ENCODE measurements around the gene PEX12. TPM values are rescaled to one million over a fixed set of nuclear protein-coding genes. Genes with fewer than 3 reads are reported as not detected.

PEX12 gene
- total and polyA plus RNA-seq, 2 of the 4 experiments (the other 2 are of a cell fraction) = 4.5 to 7.9 TPM

GRCh38 chr17:35531160-35531559 is 47.2 kb downstream of the PEX12 start:
- H3K27ac ChIP-seq (ENCODE audit: insufficient read depth, low read length) = no peak overlapping the region
- CTCF ChIA-PET = no interaction called here
- no peaks in the 10 kb centered on the region for H4K20me1 ChIP-seq (ENCODE audit: insufficient read depth, low read length)
- in situ Hi-C loops (cut with MboI; ENCODE audit: low sequenced_read_pairs) = loop anchor here (25.0 kb wide), 1 partner anchor 1119 kb away; no protein-coding TSS in a partner anchor
- no peaks in the 10 kb centered on the region for H3K79me1 ChIP-seq (ENCODE audit: low read depth in 1 of 2, low read length in 2 of 2)
- ATAC-seq (ENCODE audit: low read depth) (no peak), DNase-seq (no peak)
- no CpG with 5 or more reads among the region's 1 CpG for WGBS, 2 experiments (ENCODE audit: extremely low coverage in 2 of 2, insufficient read length in 1 of 2)
- no peak overlapping the region for H2AK5ac ChIP-seq (ENCODE audit: low read depth, low read length)
- H3K9me3 ChIP-seq (ENCODE audit: control insufficient read depth, insufficient read depth, low read length) = no peaks in the 10 kb centered on the region
- TF ChIP-seq NFE2L2 (IDR thresholded peaks at IDR 0.05; ENCODE audit: low read depth, low read length) (no peak), CHD1 (IDR thresholded peaks at IDR 0.05; ENCODE audit: low read depth, low read length) (no peak)
- no peak overlapping the region for H2BK5ac ChIP-seq (ENCODE audit: low read depth, low read length, poor library complexity, severe bottlenecking)
- H2AFZ ChIP-seq (replicated peaks; ENCODE audit: low read length, poor library complexity) = no peak overlapping the region
- no peak overlapping the region for H2BK120ac ChIP-seq (ENCODE audit: low read depth, low read length)
- no peak overlapping the region for H3K23ac ChIP-seq (ENCODE audit: low read depth, low read length)
- H3K4me3 ChIP-seq (ENCODE audit: insufficient read depth, low read depth, low read length) = no peak overlapping the region
- no peak overlapping the region for H4K8ac ChIP-seq (ENCODE audit: low read depth in 2 of 2, low read length in 2 of 2)
- no peak overlapping the region for H2BK15ac ChIP-seq (ENCODE audit: low read depth, low read length)
- H3K9me1 ChIP-seq (ENCODE audit: insufficient read depth, low read length) = no peaks in the 10 kb centered on the region
- no peak overlapping the region for H3K4ac ChIP-seq (ENCODE audit: low read depth, low read length)
- no peak overlapping the region for H3K56ac ChIP-seq (ENCODE audit: extremely low read depth, insufficient read depth, low read length)
- no peaks in the 10 kb centered on the region; the same call in 1 of the 2 replicates for H3K27me3 ChIP-seq (ENCODE audit: control insufficient read depth, insufficient read depth, low read length)
- H3K9ac ChIP-seq (ENCODE audit: low read depth, low read length) = no peak overlapping the region
- H3K14ac ChIP-seq (replicated peaks; ENCODE audit: low read depth, low read length) = no peak overlapping the region
- no peak overlapping the region for H3K4me2 ChIP-seq (ENCODE audit: low read depth, low read length)
- no peak overlapping the region for H4K91ac ChIP-seq (ENCODE audit: insufficient read depth, low read depth, low read length)
- dilution Hi-C loops (cut with HindIII; ENCODE audit: low sequenced_read_pairs, unreplicated experiment) = loop anchor here (25.0 kb wide), 2 partner anchors 219 to 344 kb away; partner anchors contain the start of gene SLC35G3
- H2BK20ac ChIP-seq (ENCODE audit: low read depth, low read length) = no peak overlapping the region
- H2AK9ac ChIP-seq (replicated peaks; ENCODE audit: low read depth, low read length, poor library complexity) = no peak overlapping the region
- H3K4me1 ChIP-seq (ENCODE audit: control insufficient read depth, insufficient read depth, low read length) = no peaks in the 10 kb centered on the region
- intact Hi-C loops (cut with micrococcal nuclease) = loop anchor here (5.0 kb wide), 1 partner anchor 159 kb away; the partner anchor contains the start of gene SLFN11
- no TSS peak for BruUV-seq (replicated peaks)
- no peak overlapping the region for H3K18ac ChIP-seq (ENCODE audit: low read depth, low read length)
- H4K5ac ChIP-seq (ENCODE audit: low read depth, low read length) = no peak overlapping the region
- POLR2A ChIA-PET (ENCODE audit: unreplicated experiment) = no interaction called here
- H3K36me3 ChIP-seq (ENCODE audit: control insufficient read depth, insufficient read depth, low read length) = no peaks in the 10 kb centered on the region

Measured in IMR-90 (cell line).